Cardiac muscle cell (in vitro differentiated cells and primary cell): ENCODE measurements around the gene EHMT1. TPM values are rescaled to one million over a fixed set of nuclear protein-coding genes. Genes with fewer than 3 reads are reported as not detected.
"Not testable (repeated sequence)": the region's sequence is repeated elsewhere in the genome, so short reads cannot be mapped to it uniquely, and the experiment has no call there.

ENCODE experiments used
- DNase-seq, 2 donors: peaks; one replicate each; pipeline versions ENCODE4 v3.0.0 to v3.0.0-alpha.2; 2010 to 2017; ENCODE audit warnings: low read depth in 1 of 2, low spot score in 1 of 2
- H3K27ac ChIP-seq: fragments of 200-600 bp; sonication (generic); 2 replicates; pipeline ENCODE4 v1.5.1; 2016
- H3K27me3 ChIP-seq: fragments of 200-600 bp; sonication (generic); 2 replicates; pipeline ENCODE4 v1.6.0; 2016; ENCODE audit warnings: control low read depth
- H3K36me3 ChIP-seq: fragments of 200-600 bp; sonication (generic); 2 replicates; pipeline ENCODE4 v1.5.1; 2016; ENCODE audit warnings: control low read depth
- H3K4me1 ChIP-seq: fragments of 200-600 bp; sonication (generic); 2 replicates; pipeline ENCODE4 v1.8.1; 2017; ENCODE audit warnings: low read depth, mild to moderate bottlenecking, mixed run types
- H3K4me3 ChIP-seq: fragments of 200-600 bp; sonication (generic); 2 replicates; pipeline ENCODE4 v1.5.1; 2016; ENCODE audit warnings: mild to moderate bottlenecking
- H3K9me3 ChIP-seq: fragments of 200-600 bp; sonication (generic); 2 replicates; pipeline ENCODE4 v1.5.1; 2017; ENCODE audit warnings: low read depth, mild to moderate bottlenecking, control low read depth
- CTCF ChIP-seq: IDR thresholded peaks from 2 replicates; pipeline ENCODE4 v1.5.1; 2012; ENCODE audit warnings: low read depth, mild to moderate bottlenecking, low read length
- polyA plus RNA-seq: library from polyadenylated mRNA; unstranded; fragments of >200 nt; fragmentation: Nextera tagmentation; extraction: Ambion mirVana; gene quantifications from 2 replicates; pipeline ENCODE4 v1.2.1, GENCODE V29; 2016
- total RNA-seq: library from RNA; depleted of rRNA; stranded (reverse); fragments of >200 nt; gene quantifications from 2 replicates; pipeline ENCODE4 v1.2.3, GENCODE V29; 2016

EHMT1 gene
- total and polyA plus RNA-seq, 2 experiments from 2014 or later, result 55.5 to 93.8 TPM

GRCh38 chr9:137879566-137880150 lies 260.9 kb downstream of the EHMT1 start:
- TF ChIP-seq CTCF, result no peak

GRCh38 chr9:137880160-137880975 lies 261.6 kb downstream of the EHMT1 start:
- no peaks in the 10 kb centered on the region for H3K9me3 ChIP-seq
- DNase-seq, result no peak
- no peaks in the 10 kb centered on the region for H3K36me3 ChIP-seq
- no peak overlapping the region for H3K4me3 ChIP-seq
- no peak overlapping the region for H3K27ac ChIP-seq
- peaks cover 26% of the 10 kb centered on the region for H3K27me3 ChIP-seq
- no peaks in the 10 kb centered on the region for H3K4me1 ChIP-seq
- no peak for TF ChIP-seq CTCF

More at GRCh38 chr9:137879566-137880150, 260.9 kb downstream of the EHMT1 start:
- DNase-seq, result no peak
- Histone ChIP-seq H3K27ac (no peak overlapping the region), H3K4me1 (no peaks in the 10 kb centered on the region), H3K27me3 (peaks cover 32% of the 10 kb centered on the region), H3K9me3 (no peaks in the 10 kb centered on the region), H3K36me3 (no peaks in the 10 kb centered on the region), H3K4me3 (no peak overlapping the region)

- H3K36me3 ChIP-seq, result no peaks in the 10 kb centered on the region
- H3K27me3 ChIP-seq, result peaks cover 19% of the 10 kb centered on the region
- no peaks in the 10 kb centered on the region for H3K9me3 ChIP-seq
- no peak overlapping the region for H3K27ac ChIP-seq
- TF ChIP-seq CTCF, result no peak
- DNase-seq, result no peak
- H3K4me3 ChIP-seq, result no peak overlapping the region
- H3K4me1 ChIP-seq, result no peaks in the 10 kb centered on the region
Observed at GRCh38 chr9:137880976-137881530, 262.2 kb downstream of the EHMT1 start.

- no peak overlapping the region for H3K4me3 ChIP-seq
- no peak for DNase-seq
- TF ChIP-seq CTCF, result no peak
- peaks cover 12% of the 10 kb centered on the region for H3K27me3 ChIP-seq
- H3K36me3 ChIP-seq, result no peaks in the 10 kb centered on the region
- no peak overlapping the region for H3K27ac ChIP-seq
- H3K4me1 ChIP-seq, result no peaks in the 10 kb centered on the region
- H3K9me3 ChIP-seq, result no peaks in the 10 kb centered on the region
Observed at GRCh38 chr9:137881591-137882505, 263.0 kb downstream of the EHMT1 start.

- Histone ChIP-seq H3K36me3 (no peaks in the 10 kb centered on the region), H3K27me3 (peaks cover 6% of the 10 kb centered on the region), H3K27ac (no peak overlapping the region), H3K9me3 (no peaks in the 10 kb centered on the region), H3K4me1 (no peaks in the 10 kb centered on the region), H3K4me3 (no peak overlapping the region)
- no peak for TF ChIP-seq CTCF
- DNase-seq, result no peak
Observed at GRCh38 chr9:137882506-137882821, 263.7 kb downstream of the EHMT1 start.

- H3K27ac ChIP-seq, H3K4me1 ChIP-seq, H3K4me3 ChIP-seq, H3K36me3 ChIP-seq, DNase-seq, H3K27me3 ChIP-seq, H3K9me3 ChIP-seq: not testable (repeated sequence)
Observed at GRCh38 chr9:137883977-137884376, 265.2 kb downstream of the EHMT1 start.

GRCh38 chr9:137884547-137884946 lies 265.7 kb downstream of the EHMT1 start:
- not testable (repeated sequence) for DNase-seq, H3K27me3 ChIP-seq, H3K4me1 ChIP-seq, H3K9me3 ChIP-seq, H3K36me3 ChIP-seq, H3K27ac ChIP-seq, H3K4me3 ChIP-seq

- H3K4me1 ChIP-seq, H3K27me3 ChIP-seq, DNase-seq, H3K4me3 ChIP-seq, H3K27ac ChIP-seq, H3K9me3 ChIP-seq, H3K36me3 ChIP-seq: not testable (repeated sequence)
Observed at GRCh38 chr9:137885121-137885520, 266.3 kb downstream of the EHMT1 start.
